H4 (cell line): ENCODE measurements around the gene MBD5. TPM values are rescaled to one million over a fixed set of nuclear protein-coding genes. Genes with fewer than 3 reads are reported as not detected.
"Not testable (repeated sequence)": the region's sequence is repeated elsewhere in the genome, so short reads cannot be mapped to it uniquely, and the experiment has no call there.

Experiments
- DNase-seq: peaks from one replicate; pipeline ENCODE4 v3.0.0-alpha.2; 2015; ENCODE audit warnings: low spot score
- total RNA-seq: library from RNA; depleted of rRNA; stranded (reverse); fragments of >200 nt; shearing (Covaris generic); gene quantifications from 2 replicates; pipeline ENCODE4 v1.2.3, GENCODE V29; 2014

Gene MBD5
- total RNA-seq, 1 experiment from 2014 or later, result 12.8 TPM

GRCh38 chr2:148521181-148521580 lies 500.3 kb downstream of the MBD5 start:
- DNase-seq, result no peak

GRCh38 chr2:148523315-148523714 lies 502.4 kb downstream of the MBD5 start:
- no peak for DNase-seq

- no peak for DNase-seq
Observed at GRCh38 chr2:148524519-148524919, 503.6 kb downstream of the MBD5 start.

- DNase-seq, result no peak
Observed at GRCh38 chr2:148525130-148525529, 504.2 kb downstream of the MBD5 start.

- DNase-seq, result no peak
Observed at GRCh38 chr2:148526509-148527346, 505.8 kb downstream of the MBD5 start.

GRCh38 chr2:148527488-148528340 lies 506.8 kb downstream of the MBD5 start:
- no peak for DNase-seq

GRCh38 chr2:148528356-148529064 lies 507.6 kb downstream of the MBD5 start:
- DNase-seq, result no peak

GRCh38 chr2:148529745-148530144 lies 508.9 kb downstream of the MBD5 start:
- no peak for DNase-seq

GRCh38 chr2:148530350-148530749 lies 509.5 kb downstream of the MBD5 start:
- DNase-seq, result no peak

- no peak for DNase-seq
Observed at GRCh38 chr2:148531235-148531634, 510.3 kb downstream of the MBD5 start.

GRCh38 chr2:148531669-148532428 lies 511.0 kb downstream of the MBD5 start:
- no peak for DNase-seq

GRCh38 chr2:148533004-148533403 lies 512.1 kb downstream of the MBD5 start:
- no peak for DNase-seq

GRCh38 chr2:148533685-148534084 lies 512.8 kb downstream of the MBD5 start:
- no peak for DNase-seq

GRCh38 chr2:148534416-148535204 lies 513.7 kb downstream of the MBD5 start:
- DNase-seq, result no peak

- DNase-seq, result no peak
Observed at GRCh38 chr2:148538375-148538774, 517.5 kb downstream of the MBD5 start.

- no peak for DNase-seq
Observed at GRCh38 chr2:148540022-148540421, 519.1 kb downstream of the MBD5 start.

GRCh38 chr2:148541792-148542191 lies 520.9 kb downstream of the MBD5 start:
- DNase-seq, result no peak

- DNase-seq, result no peak
Observed at GRCh38 chr2:148542614-148543013, 521.7 kb downstream of the MBD5 start.

GRCh38 chr2:148543088-148543540 lies 522.2 kb downstream of the MBD5 start:
- not testable (repeated sequence) for DNase-seq
